Measurements from ENCODE around the gene LRIT3.
"Not testable (repeated sequence)": the region's sequence is repeated elsewhere in the genome, so short reads cannot be mapped to it uniquely, and the experiment has no call there.

LRIT3 gene

DNA sequence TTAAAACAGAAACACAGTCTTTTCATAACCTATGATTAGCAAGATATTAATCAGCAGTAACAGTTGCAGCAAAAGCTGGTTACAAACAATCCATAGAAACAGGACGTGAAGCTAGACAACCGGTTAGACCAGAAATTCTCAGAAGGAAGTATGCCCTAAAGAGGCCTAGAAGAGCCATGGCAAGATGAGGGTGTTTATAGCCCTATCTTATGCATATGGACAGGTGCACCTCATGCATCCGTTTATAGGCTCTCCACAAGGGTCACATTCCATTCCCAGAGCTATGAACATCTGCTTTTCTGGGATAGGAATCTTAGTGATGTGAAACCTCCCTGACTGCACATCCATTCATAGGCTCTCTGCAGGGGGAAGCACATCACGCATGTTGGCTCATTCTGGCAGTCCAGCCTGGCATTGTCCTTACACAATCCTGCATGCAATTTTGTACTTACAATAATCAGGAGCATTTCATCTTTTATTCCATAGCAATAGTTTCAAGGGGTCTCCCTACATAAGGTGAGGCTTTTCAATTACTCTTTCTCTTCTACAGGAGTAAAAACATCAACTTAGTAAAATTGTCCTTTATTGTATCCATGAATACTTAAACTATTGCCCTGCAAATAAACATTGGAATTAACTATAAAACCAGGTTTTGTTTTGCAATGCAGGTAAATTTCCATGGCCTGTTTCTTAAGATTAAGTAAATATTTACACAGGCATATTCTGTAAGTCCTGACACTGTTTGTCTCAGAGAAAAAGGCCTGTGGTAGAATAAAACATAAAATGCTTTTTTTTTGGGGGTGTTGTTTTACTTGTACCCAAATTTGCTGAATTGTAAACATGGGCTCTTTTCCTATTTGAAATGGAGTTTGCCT, 11.8 kb downstream of the LRIT3 start:
- DNase-seq (ENCODE audit: low read depth) = not testable (repeated sequence)

- DNase-seq (ENCODE audit: low read depth) = no peak
Observed at GRCh38 chr4:109861271-109861670, 13.4 kb downstream of the LRIT3 start.

DNA sequence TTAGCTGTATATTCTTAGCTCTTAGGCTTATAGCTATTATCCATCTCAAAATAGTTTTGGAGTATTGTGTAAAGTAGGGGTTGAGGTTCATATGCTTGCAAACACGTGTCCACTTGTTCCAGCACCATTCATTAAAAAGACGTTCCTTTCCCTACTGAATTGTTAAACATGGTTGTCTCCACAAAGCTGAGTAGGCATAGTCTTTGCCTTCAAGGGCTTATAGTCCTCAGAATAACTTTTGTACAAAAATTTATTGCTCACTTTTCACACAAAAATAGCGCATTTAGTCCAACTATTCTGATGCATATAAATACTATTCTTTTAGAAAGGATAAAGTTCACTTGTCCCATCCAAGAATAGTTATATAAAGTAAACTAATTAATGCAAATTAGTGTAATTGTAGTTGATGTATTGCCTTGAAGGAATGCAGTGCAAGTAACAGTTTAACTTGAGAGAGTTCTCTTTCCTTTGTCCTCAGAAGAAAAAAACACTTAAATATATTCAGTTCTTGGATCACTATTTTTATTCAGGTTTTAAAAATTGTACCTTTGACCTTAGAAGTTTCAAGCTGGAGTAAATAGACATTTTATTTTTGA, 14.1 kb downstream of the LRIT3 start:
- DNase-seq (ENCODE audit: low read depth) = no peak

GRCh38 chr4:109864134-109864533, 16.2 kb downstream of the LRIT3 start:
- DNase-seq (ENCODE audit: low read depth) = no peak

- DNase-seq (ENCODE audit: low read depth) = no peak
Observed at GRCh38 chr4:109870061-109870460, 22.2 kb downstream of the LRIT3 start.

- DNase-seq (ENCODE audit: low read depth) = no peak
Observed at GRCh38 chr4:109872065-109872464, 24.2 kb downstream of the LRIT3 start.

DNA sequence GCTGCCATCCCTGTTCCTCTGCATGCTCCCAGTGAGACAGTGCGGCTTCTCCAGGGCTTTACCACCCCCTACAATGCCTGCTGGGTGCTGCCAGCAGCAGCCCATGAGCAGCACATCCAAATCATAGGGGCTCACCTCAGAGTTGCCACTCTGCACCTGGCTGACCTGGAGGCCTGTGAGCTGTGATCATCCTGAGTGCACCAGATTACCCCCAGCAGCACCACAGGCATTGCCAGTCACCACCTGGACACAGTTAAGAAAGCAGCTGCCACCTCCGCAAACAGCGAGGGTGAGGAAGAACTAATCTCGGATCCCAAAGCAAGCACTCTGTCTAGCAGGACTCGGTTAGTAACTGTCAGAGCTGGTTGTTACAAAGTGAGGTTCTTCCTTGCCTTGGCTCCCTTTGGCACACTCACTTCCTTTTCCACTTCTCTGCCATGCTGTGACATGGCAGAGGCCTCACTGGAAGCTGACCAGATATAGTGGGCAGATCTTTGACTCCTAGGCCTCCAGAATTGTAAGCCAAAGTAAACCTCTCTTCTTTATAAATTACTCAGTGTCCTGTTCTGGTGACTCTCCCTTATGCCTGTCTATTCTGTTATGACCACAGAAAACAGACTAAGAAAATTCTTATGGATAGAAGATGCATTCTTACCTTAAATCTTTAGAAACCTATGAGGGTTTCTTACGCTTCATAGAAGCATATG, 25.2 kb downstream of the LRIT3 start:
- no peak for DNase-seq (ENCODE audit: low read depth)

DNA sequence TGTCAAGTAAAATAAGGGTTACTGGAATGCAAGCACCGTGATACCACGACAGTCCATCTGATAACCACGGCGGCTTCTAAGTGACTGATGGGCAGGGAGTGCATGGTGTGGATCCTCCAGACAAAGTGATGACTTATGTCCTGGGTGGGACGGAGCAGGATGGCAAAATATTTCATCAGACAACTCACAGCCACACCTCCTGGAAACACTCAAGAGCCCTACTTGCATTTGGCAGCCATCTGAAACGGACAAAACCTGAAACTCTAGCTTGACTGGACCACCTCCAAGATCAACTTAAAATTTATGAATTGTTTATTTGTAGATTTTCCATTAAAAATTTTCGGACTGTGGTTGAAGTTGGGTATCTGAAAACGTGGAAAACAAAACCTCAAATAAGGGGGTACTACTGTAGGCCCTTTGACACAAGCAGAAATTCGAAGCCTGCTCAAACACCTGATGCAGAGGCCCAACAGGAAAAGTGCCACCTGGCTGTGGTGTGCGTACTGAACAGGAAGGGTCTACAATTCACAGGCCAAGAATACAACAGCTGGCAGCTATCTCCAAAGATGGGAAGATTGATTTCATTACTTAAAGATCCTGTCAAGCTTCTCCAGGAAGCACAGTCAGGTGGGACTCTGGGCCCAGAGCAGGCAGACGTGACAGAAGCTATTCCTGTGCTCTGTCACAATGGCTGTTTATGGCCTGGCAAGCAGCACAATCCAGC, 26.0 kb downstream of the LRIT3 start:
- peak; percentile 17 for DNase-seq (ENCODE audit: low read depth)

DNA sequence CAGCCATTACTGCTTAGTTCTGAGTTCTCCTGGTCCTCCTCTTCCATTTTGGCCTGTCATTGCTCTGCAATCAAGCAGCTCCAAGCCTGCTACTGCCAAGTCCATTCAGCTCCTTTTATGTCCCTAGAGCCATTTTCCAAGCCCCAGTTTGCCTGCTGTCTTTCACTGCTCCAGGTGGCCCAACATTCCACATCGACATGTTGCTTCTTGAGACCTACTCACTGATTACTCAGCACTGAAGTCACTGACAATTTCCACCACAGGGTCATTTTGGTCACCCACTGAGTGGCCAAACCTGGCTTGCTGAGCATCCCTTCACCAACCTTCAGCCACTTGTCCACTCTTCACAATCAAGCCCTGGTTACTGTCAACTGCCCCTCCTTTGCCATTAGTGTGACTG, 27.2 kb downstream of the LRIT3 start:
- DNase-seq (ENCODE audit: low read depth) = no peak

GRCh38 chr4:109875553-109875952, 27.6 kb downstream of the LRIT3 start:
- DNase-seq (ENCODE audit: low read depth) = not testable (repeated sequence)

DNA sequence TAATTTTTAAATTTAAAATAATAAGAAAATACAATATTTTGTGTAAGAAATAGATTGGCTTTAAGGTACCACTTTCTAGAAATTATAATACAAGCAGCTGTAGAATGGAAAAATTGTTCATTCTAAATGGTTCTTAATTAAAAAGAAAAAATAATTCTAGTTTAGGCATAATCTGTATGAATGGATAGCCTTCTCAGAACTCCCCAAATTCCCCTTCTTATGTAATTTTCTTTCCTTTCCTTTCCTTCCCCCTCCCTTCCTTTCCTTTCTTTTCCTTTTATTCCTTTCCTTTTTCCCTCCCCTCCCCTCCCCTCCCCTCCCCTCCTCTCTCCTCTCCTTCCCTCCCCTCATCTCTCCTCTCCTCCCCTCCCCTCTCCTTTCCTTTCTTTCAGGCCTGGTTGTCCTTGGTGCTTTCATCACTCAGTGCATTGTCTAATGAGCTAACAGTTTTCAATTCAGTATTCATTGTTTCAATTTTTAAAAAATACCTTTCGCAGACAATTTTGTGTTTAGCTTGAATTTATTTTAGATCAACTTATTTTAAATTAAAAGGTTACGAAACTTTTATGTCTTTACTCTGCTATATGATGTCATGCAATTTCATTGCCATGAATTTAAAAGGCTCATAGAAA, 28.8 kb downstream of the LRIT3 start:
- no peak for DNase-seq (ENCODE audit: low read depth)

- DNase-seq (ENCODE audit: low read depth) = no peak
Observed at GRCh38 chr4:109877400-109877799, 29.5 kb downstream of the LRIT3 start.

GRCh38 chr4:109878355-109878754, 30.4 kb downstream of the LRIT3 start:
- no peak for DNase-seq (ENCODE audit: low read depth)

DNA sequence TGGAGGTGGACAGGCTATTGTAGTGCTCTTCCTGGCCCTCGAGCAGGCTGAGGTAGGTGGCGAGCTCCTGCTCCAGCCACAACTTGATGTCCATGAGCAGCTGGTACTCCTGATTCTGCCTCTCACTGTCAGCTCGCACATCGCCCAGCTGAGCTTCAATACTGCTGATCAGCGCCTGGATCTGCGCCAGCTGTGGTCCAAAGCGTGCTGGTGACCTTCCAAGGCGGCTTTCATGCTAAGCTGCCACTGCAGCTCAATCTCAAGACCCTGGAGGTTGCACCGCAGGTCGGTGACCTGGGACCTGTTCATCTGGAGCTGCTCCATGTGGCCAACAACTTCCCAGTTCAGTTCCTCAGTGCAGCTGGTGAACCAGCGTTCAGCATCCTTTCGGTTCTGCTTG, 31.2 kb downstream of the LRIT3 start:
- no peak for DNase-seq (ENCODE audit: low read depth)

- DNase-seq (ENCODE audit: low read depth) = no peak
Observed at GRCh38 chr4:109879636-109880314, 31.9 kb downstream of the LRIT3 start.

DNA sequence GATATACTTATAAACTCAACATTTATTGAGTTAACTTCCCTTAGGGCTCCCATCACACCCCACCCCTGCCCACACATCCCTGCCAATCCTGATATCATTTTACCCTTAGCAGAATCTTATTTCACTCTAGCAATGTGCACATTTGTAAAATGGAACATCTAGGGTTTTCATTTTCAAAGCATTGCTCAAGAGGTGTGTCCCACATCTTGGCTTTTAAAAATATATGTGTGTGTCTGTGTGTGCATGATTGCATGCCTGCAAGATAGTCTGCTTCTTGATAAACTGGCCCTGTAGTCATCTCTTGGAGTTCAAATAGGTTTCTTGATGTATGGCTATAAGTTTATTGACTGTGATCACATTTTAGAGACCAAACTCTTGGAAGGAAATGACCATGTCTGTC, 38.4 kb downstream of the LRIT3 start:
- no peak for DNase-seq (ENCODE audit: low read depth)

GRCh38 chr4:109887071-109887470, 39.2 kb downstream of the LRIT3 start:
- no peak for DNase-seq (ENCODE audit: low read depth)

DNA sequence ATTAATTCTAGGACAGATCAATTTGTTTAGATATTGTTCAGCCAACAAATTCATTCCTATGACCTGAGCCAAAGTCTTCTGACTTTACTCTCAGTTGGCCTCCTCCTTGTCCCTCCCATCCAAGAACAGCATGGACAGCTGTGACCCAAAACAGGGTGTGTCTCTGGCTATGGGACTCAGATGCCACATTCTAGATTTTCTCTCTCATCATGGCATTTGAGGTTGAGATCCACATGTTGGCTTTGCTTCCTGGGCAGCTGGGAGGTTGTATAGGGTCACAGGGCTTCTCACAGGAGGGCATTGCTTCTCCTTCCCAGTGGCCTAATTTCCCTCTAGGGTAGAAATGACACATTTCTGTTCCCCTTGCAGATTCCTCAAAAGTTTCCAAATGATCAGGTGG, 42.2 kb downstream of the LRIT3 start:
- no peak for DNase-seq (ENCODE audit: low read depth)

DNA sequence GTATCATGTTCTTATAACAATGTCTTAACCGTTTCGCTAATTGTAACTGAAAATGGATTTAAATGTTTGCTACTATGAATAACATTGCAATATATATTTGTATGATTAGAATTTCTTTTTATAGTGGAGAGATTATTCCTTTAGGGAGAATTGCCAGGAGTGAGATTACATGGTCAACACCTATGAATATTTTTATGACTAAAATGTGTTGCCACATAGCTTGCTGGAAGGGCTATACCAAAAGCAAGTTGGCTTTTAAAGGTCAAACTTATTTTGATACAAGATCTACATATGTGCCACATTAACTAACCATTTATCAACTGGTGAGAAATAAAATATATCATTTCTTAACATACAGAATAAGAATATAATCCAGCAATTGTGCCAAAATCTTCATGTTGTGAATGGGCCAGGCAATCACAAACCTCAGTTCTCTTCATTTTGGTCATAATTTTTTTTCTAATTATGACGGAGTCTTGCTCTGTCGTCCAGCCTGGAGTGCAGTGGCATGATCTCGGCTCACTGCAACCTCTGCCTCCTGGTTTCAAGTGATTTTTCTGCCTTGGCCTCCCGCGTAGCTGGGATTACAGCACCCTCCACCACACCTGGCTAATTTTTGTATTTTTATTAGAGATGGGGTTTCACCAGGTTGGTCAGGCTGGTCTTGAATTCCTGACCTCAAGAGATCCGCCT, 54.8 kb downstream of the LRIT3 start:
- no peak for DNase-seq (ENCODE audit: low read depth)

DNA sequence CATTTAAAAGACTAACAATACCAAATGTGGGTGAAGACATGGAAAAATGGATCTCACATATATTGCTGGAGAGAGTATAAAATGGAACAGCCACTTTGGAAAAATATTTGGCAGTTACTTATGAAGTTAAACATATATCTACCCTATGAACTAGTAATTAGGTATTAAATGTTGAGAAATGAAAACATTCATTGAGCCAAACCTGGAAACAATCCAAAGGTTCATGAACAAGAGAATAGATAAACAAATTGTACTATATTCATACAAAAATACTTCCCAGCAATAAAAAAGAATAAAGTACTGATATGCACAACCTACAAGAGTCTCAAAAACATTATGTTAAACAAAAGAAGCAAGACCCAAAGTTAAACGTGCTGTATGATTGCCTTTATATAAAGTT, 60.8 kb downstream of the LRIT3 start:
- no peak for DNase-seq (ENCODE audit: low read depth)

- DNase-seq (ENCODE audit: low read depth) = no peak
Observed at GRCh38 chr4:109910256-109910655, 62.3 kb downstream of the LRIT3 start.

All from GM04504 (cell line).